HEK293 (cell line): ENCODE data around the gene ESR2.
"Not testable (repeated sequence)": the region's sequence is repeated elsewhere in the genome, so short reads cannot be mapped to it uniquely, and the experiment has no call there.

ENCODE experiments used
- CTCF ChIA-PET: fragments of 350-600 bp; formaldehyde crosslinking; extraction: SDS; loops from one replicate; lab custom pipeline; 2021; ENCODE audit warnings: antibody characterized with exemption; lab: Yijun Ruan, JAX
- POLR2A ChIA-PET: fragments of 300-600 bp; formaldehyde crosslinking; extraction: SDS; loops from one replicate; lab custom pipeline; 2020; ENCODE audit warnings: antibody characterized with exemption, inconsistent platforms; lab: Yijun Ruan, JAX
- H3K27ac ChIP-seq: fragments of 200-500 bp; sonication (Bioruptor generic); 2 replicates; pipeline ENCODE4 v1.5.1; 2014; ENCODE audit warnings: low read depth, low read length, control low read depth, inconsistent platforms; ENCODE audit errors: extremely low read depth
- H3K36me3 ChIP-seq, 2 experiments: fragments of 200-500 bp in 1 of 2; sonication (Bioruptor generic) in 1 of 2; 1 replicate in 1 of 2; 2 replicates in 1 of 2; pipeline ENCODE4 v1.5.1; 2014 to 2017; ENCODE audit warnings: inconsistent platforms in 2 of 2, low read length in 2 of 2; ENCODE audit not compliant: control insufficient read depth in 2 of 2, insufficient read depth in 1 of 2
- H3K4me1 ChIP-seq: fragments of 200-500 bp; sonication (Bioruptor generic); 2 replicates; pipeline ENCODE4 v1.5.1; 2014; ENCODE audit warnings: mild to moderate bottlenecking, low read length, inconsistent platforms; ENCODE audit not compliant: control insufficient read depth, insufficient read depth
- H3K4me3 ChIP-seq: 2 replicates; pipeline ENCODE4 v1.5.1; 2011; ENCODE audit warnings: low read depth, mild to moderate bottlenecking, control low read depth, low read length, moderate library complexity
- H3K9me3 ChIP-seq: fragments of 200-500 bp; sonication (Bioruptor generic); 2 replicates; pipeline ENCODE4 v1.5.1; 2014; ENCODE audit warnings: low read depth, low read length, inconsistent platforms; ENCODE audit not compliant: control insufficient read depth, insufficient read depth
- ELK4 ChIP-seq: IDR thresholded peaks from 2 replicates; pipeline ENCODE4 v1.6.1; 2011; ENCODE audit warnings: mild to moderate bottlenecking, low read depth, low read length, borderline replicate concordance
- OVOL3 ChIP-seq: fragments of 450-650 bp; formaldehyde crosslinking; IDR thresholded peaks from 2 replicates; pipeline ENCODE4 v1.5.1; 2016; ENCODE audit warnings: missing biosample characterization, missing genetic modification characterization
- SP3 ChIP-seq: fragments of 450-650 bp; formaldehyde crosslinking; IDR thresholded peaks from 2 replicates; pipeline ENCODE4 v1.5.1; 2016; ENCODE audit warnings: missing biosample characterization, missing genetic modification characterization
- YY1 ChIP-seq: fragments of 450-650 bp; formaldehyde crosslinking; IDR thresholded peaks from 2 replicates; pipeline ENCODE4 v1.5.1; 2018; ENCODE audit warnings: missing biosample characterization, missing genetic modification characterization
- YY2 ChIP-seq: fragments of 450-650 bp; formaldehyde crosslinking; IDR thresholded peaks from 2 replicates; pipeline ENCODE4 v1.5.1; 2016; ENCODE audit warnings: missing biosample characterization, missing genetic modification characterization
- ZIC2 ChIP-seq: fragments of 450-650 bp; formaldehyde crosslinking; IDR thresholded peaks from 2 replicates; pipeline ENCODE4 v1.5.1; 2016; ENCODE audit warnings: missing biosample characterization, missing genetic modification characterization
- ZNF114 ChIP-seq: fragments of 450-650 bp; formaldehyde crosslinking; IDR thresholded peaks from 2 replicates; pipeline ENCODE4 v1.5.0; 2017; ENCODE audit warnings: missing biosample characterization, missing genetic modification characterization
- ZNF174 ChIP-seq: fragments of 450-650 bp; formaldehyde crosslinking; IDR thresholded peaks from 2 replicates; pipeline ENCODE4 v1.5.0; 2017; ENCODE audit warnings: missing biosample characterization, mild to moderate bottlenecking, missing genetic modification characterization
- ZNF175 ChIP-seq: fragments of 450-650 bp; formaldehyde crosslinking; IDR thresholded peaks from 2 replicates; pipeline ENCODE4 v1.5.1; 2016; ENCODE audit warnings: missing biosample characterization, missing genetic modification characterization
- ZNF2 ChIP-seq: fragments of 450-650 bp; formaldehyde crosslinking; IDR thresholded peaks from 2 replicates; pipeline ENCODE4 v1.5.1; 2016; ENCODE audit warnings: missing biosample characterization, missing genetic modification characterization
- ZNF280C ChIP-seq: fragments of 450-650 bp; formaldehyde crosslinking; IDR thresholded peaks from 2 replicates; pipeline ENCODE4 v1.5.1; 2016; ENCODE audit warnings: missing biosample characterization, missing genetic modification characterization
- ZNF37A ChIP-seq: fragments of 450-650 bp; IDR thresholded peaks from 2 replicates; pipeline ENCODE4 v1.5.1; 2018; ENCODE audit warnings: missing biosample characterization, missing genetic modification characterization
- ZNF391 ChIP-seq: fragments of 450-650 bp; formaldehyde crosslinking; IDR thresholded peaks from 2 replicates; pipeline ENCODE4 v1.5.1; 2016; ENCODE audit warnings: low read depth, missing biosample characterization, missing genetic modification characterization, borderline replicate concordance
- ZNF449 ChIP-seq: fragments of 450-650 bp; formaldehyde crosslinking; IDR thresholded peaks from 2 replicates; pipeline ENCODE4 v1.5.1; 2017; ENCODE audit warnings: missing biosample characterization, mild to moderate bottlenecking, missing genetic modification characterization, moderate library complexity
- ZNF529 ChIP-seq: fragments of 450-650 bp; formaldehyde crosslinking; IDR thresholded peaks from 2 replicates; pipeline ENCODE4 v1.5.1; 2017; ENCODE audit warnings: missing genetic modification characterization, missing biosample characterization; ENCODE audit not compliant: insufficient replicate concordance
- ZNF558 ChIP-seq: fragments of 450-650 bp; formaldehyde crosslinking; IDR thresholded peaks from 2 replicates; pipeline ENCODE4 v1.5.1; 2016; ENCODE audit warnings: missing biosample characterization, missing genetic modification characterization
- ZNF610 ChIP-seq: fragments of 450-650 bp; formaldehyde crosslinking; IDR thresholded peaks from 2 replicates; pipeline ENCODE4 v1.5.1; 2016; ENCODE audit warnings: missing biosample characterization, missing genetic modification characterization, borderline replicate concordance
- ZNF670 ChIP-seq: fragments of 450-650 bp; formaldehyde crosslinking; IDR thresholded peaks from 2 replicates; pipeline ENCODE4 v1.5.1; 2016; ENCODE audit warnings: missing biosample characterization, missing genetic modification characterization, low read depth
- ZNF776 ChIP-seq: fragments of 450-650 bp; formaldehyde crosslinking; IDR thresholded peaks from 2 replicates; pipeline ENCODE4 v1.5.0; 2017; ENCODE audit warnings: missing biosample characterization, missing genetic modification characterization, borderline replicate concordance
- ZNF830 ChIP-seq: fragments of 450-650 bp; IDR thresholded peaks from 2 replicates; pipeline ENCODE4 v1.5.0; 2018; ENCODE audit warnings: missing biosample characterization, missing genetic modification characterization, low read depth, mild to moderate bottlenecking, moderate library complexity
- ZXDB ChIP-seq: fragments of 450-650 bp; formaldehyde crosslinking; IDR thresholded peaks from 2 replicates; pipeline ENCODE4 v1.5.1; 2016; ENCODE audit warnings: missing biosample characterization, missing genetic modification characterization

Gene ESR2

GRCh38 chr14:64119500-64119899 lies 174.7 kb downstream of the ESR2 start:
- POLR2A ChIA-PET: no interaction called here
- H3K36me3 ChIP-seq: peaks cover 10 to 34% of the 10 kb centered on the region in 2 experiments
- H3K27ac ChIP-seq: no peak overlapping the region
- TF ChIP-seq ZXDB (no peak), ZNF391 (no peak), ZNF114 (tag by site-specific recombination) (no peak), ZNF776 (tag by site-specific recombination) (no peak), ZNF175 (no peak), SP3 (no peak)
- H3K4me1 ChIP-seq: no peaks in the 10 kb centered on the region
- CTCF ChIA-PET: no interaction called here
- no peaks in the 10 kb centered on the region for H3K9me3 ChIP-seq
- H3K4me3 ChIP-seq: no peak overlapping the region

- H3K27ac ChIP-seq: no peak overlapping the region
- ChIA-PET CTCF (no interaction called here), POLR2A (no interaction called here)
- H3K36me3 ChIP-seq: peaks cover 10 to 34% of the 10 kb centered on the region in 2 experiments
- no peaks in the 10 kb centered on the region for H3K9me3 ChIP-seq
- TF ChIP-seq OVOL3 (tag by site-specific recombination) (no peak), ZNF37A (tag by site-specific recombination) (no peak), SP3 (no peak), ZNF830 (tag by site-specific recombination) (no peak), ZNF174 (tag by site-specific recombination) (no peak), YY2 (tag by site-specific recombination) (no peak)
- TF ChIP-seq, all 188 proteins: peak for 0
- no peak overlapping the region for H3K4me3 ChIP-seq
- H3K4me1 ChIP-seq: no peaks in the 10 kb centered on the region
Measured at GRCh38 chr14:64118892-64119291, 175.3 kb downstream of the ESR2 start.

- POLR2A ChIA-PET, H3K4me1 ChIP-seq, H3K4me3 ChIP-seq, H3K9me3 ChIP-seq, H3K27ac ChIP-seq: not testable (repeated sequence)
- peaks cover 10 to 34% of the 10 kb centered on the region in 2 experiments for H3K36me3 ChIP-seq
- CTCF ChIA-PET: interaction anchor here (0.6 kb wide), 1 partner anchor 140 kb away, joined by 4 read pairs; no protein-coding TSS in a partner anchor
Measured at GRCh38 chr14:64118403-64118742, 175.8 kb downstream of the ESR2 start.

- TF ChIP-seq ELK4: no peak
- Histone ChIP-seq H3K36me3 (peaks cover 9 to 31% of the 10 kb centered on the region in 2 experiments), H3K4me1 (no peaks in the 10 kb centered on the region), H3K9me3 (no peaks in the 10 kb centered on the region), H3K4me3 (no peak overlapping the region), H3K27ac (no peak overlapping the region)
- ChIA-PET CTCF (interaction anchor here (0.6 kb wide), 1 partner anchor 140 kb away, joined by 4 read pairs; no protein-coding TSS in a partner anchor), POLR2A (no interaction called here)
Measured at GRCh38 chr14:64117671-64118402, 176.3 kb downstream of the ESR2 start.

- no peaks in the 10 kb centered on the region for H3K4me1 ChIP-seq
- peaks cover 3 to 16% of the 10 kb centered on the region in 2 experiments for H3K36me3 ChIP-seq
- no peak overlapping the region for H3K27ac ChIP-seq
- H3K9me3 ChIP-seq: no peaks in the 10 kb centered on the region
- H3K4me3 ChIP-seq: no peak overlapping the region
- ChIA-PET POLR2A (no interaction called here), CTCF (no interaction called here)
- TF ChIP-seq ZNF449 (tag by site-specific recombination): no peak
- TF ChIP-seq ZNF610 (tag by site-specific recombination): no peak
- no peak for TF ChIP-seq ZIC2
- no peak for TF ChIP-seq SP3
- no peak for TF ChIP-seq ZNF2 (tag by site-specific recombination)
- no peak for TF ChIP-seq ZNF529
- TF ChIP-seq YY1 (tag by site-specific recombination): no peak
- TF ChIP-seq ZNF280C (tag by site-specific recombination): no peak
- no peak for TF ChIP-seq ZNF670 (tag by site-specific recombination)
- TF ChIP-seq ZNF558: no peak
Measured at GRCh38 chr14:64115401-64115800, 178.8 kb downstream of the ESR2 start.
